ENCODE data around the gene EYA4. TPM values are rescaled to one million over a fixed set of nuclear protein-coding genes. Genes with fewer than 3 reads are reported as not detected.

EYA4 gene
- total RNA-seq, 1 donor from 2014 or later, result 5.3 TPM

DNA sequence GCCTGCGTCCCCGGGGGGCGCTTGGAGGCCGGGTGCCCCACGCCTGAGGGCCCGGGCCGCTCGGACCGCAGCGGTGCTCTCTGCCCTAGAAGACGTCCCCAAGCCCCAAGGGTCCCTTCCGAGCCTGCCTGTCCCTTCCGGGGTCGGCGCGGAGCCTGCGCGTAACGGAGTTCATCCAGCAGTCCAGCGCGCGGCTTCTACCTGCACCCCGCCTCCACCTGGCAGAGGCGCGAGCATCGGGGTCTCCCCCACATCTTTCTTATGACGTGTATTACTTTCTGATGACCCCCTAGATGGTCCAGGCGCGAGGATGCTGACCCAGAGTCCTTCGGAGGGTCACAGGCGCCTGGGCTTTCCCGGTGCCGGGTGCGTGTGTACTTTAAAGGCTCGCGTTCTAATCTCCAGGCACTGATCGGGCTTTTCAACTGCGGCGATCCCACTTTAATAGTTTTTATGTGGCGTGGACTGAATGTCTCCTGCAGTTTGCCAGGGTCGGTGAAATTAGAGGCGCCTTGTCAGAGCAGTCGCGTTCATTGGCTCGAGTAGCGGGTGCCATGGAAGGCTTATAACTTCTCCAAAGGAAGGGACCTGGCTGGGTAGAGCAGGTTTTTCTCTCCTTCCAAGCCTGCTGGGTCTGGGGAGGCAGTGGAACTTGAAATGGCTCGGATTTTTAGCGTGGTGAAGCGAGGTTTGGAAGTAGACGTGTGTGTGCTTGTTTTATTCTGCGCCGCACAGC is 912 bp downstream of the EYA4 start:
- intact Hi-C loops (cut with DNase I), result no loop called here
- DNase-seq (ENCODE audit: low spot score) (peak; percentile 60), ATAC-seq (peak; percentile 56)

DNA sequence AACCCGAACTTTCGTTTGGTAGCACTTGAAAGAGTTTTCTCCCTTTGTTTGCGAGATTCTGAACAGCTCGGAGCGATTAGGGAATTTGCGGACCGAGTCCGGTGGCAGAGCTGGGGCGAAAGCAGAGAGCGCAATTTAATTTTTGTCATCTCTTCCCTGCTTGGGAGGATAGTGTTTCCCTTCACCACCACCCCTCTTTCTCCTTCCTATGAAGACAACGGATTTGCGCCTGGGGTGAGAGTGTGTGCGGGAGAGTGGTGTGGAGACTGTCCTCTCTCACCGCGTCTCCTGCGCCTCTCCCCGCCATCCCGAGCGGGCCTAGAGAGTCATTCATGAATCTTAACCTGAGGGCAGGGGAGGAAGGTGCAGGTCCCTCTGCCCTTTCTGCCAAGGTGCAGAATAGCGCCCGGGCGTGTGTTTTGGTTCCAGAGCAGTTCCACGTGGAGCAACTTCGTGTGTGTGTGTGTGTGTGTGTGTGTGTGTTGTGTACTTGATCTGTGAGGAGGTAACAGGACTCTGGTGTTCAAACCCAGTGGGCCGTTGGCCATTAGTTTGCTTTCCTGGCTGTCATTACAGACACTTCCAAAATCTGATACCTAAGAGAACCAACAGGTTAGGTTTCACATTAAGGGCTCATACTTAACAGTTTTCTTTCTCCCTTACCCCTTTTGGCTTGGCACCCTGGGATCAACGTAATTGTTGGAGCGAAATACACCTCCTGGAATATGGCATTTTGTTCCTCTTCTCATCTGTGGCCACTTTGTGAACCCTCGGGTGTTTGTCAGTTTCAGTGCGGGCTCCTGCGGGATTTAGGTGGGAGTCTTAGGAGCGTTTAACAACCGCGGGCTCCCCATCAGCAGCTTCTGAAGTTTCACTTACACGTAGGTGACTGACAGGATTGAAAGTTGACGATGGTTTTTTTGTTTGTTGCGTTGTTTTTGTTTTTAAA is 1.8 kb downstream of the EYA4 start:
- DNase-seq (ENCODE audit: low spot score), result no peak
- intact Hi-C loops (cut with DNase I), result no loop called here
- ATAC-seq, result peak; percentile 57

DNA sequence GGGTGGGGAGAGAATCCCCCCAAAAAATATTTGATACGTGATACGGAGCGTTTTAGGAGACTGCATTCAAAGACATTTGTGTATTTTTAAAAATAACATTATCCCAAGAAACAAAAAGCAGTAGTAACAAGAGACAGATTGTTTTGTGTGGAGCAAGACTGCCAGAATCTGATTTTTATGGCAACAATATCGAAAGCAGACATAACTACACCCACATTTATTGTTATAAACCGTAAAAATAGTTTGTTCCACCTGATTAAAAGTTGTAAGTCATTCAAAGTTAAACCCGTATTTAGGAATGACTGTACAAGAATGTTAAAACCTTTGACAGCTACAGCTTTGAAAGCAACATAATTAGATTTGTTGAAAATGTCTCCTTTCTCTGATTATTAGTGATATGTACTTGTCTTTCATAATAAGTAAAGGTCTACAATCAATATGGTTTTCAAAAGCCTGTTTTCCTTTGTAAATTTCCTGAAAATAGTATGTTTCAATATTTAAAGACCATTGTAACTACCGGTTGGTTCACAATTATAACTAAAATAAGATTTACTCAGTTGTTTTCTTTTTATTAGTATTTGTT is 2.7 kb downstream of the EYA4 start:
- ATAC-seq (no peak), DNase-seq (ENCODE audit: low spot score) (no peak)
- intact Hi-C loops (cut with DNase I), result no loop called here

DNA sequence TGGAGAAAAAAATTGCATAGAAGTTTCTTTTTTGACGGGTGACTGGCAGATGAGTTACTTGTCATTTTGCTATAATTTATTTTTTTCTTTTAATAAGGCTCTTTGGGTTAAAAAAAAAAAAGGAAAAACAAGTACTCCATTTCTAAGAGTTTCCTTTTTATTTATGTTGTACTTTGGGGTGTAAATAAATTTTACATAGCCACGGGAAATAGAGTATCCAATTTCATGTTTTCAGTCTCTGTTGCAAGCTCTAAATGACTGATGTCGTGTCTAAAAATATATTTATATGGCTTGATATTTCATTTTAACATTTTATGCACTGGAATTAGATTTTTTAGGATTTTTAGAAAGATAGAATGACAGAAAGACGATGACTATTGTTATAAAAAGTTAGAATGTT is 3.4 kb downstream of the EYA4 start:
- DNase-seq (ENCODE audit: low spot score) (no peak), ATAC-seq (no peak)
- intact Hi-C loops (cut with DNase I), result no loop called here

DNA sequence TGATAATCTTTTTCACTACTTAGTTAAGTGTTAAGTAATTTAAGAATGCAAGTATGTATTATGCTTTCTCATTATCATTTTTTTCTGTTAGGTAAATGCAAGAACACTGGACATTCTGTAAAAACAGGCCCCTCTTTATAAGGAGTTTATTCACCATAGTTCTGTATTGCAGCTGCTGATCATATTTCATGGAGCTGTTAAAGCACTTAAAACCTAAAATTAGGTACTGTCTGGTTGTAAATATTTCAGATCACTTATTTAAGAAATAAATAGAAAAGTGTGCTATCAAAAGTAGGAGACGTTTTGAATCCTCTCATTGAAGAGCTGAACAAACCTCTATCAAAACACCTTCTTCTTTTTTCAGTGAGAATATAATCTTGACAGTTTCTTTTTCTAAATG is 3.9 kb downstream of the EYA4 start:
- no peak for DNase-seq (ENCODE audit: low spot score)
- intact Hi-C loops (cut with DNase I), result no loop called here
- no peak for ATAC-seq

DNA sequence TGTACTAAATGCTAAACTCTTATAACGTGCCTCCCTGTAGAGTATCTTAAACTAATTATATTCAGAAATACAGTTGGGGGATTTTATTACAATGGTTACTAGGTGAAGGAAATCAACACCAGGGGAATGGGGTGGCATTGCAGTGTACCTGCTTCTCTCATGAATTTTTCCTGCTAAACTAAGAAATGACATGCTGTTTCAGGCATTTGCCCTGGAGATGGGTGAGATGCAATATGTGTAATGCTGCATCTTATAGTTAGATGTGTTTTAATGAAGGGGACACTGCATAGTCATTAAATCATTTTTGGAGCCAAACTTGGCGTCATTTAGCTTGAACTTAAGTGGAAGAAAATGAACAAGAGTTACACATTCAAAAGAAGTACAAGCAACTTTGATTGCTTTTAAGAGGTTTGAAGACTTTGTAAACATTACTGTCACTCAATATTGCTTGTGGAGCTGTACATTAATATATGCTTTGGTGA is 4.3 kb downstream of the EYA4 start:
- intact Hi-C loops (cut with DNase I), result no loop called here
- DNase-seq (ENCODE audit: low spot score) (no peak), ATAC-seq (no peak)

DNA sequence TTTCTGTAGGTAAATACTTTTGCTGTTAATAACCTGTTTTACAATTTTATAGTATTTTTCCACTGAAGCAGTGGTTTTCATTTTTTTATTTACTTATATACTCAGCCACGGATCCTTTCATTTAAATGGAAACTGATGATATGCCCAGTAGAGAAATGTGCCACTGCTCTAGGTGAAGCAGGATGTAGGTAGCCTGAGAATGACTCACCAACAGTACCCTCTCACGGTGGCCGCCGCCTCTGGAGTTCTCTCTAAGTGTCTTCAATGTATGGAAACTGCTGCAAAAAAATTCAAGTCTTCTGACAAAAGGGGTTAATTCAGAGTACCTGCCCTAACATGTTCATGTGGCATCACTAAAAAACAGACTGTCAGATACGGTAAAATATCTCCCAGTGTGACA is 6.4 kb downstream of the EYA4 start:
- ATAC-seq, result no peak
- intact Hi-C loops (cut with DNase I), result no loop called here
- DNase-seq (ENCODE audit: low spot score), result no peak

GRCh38 chr6:133248241-133249001 is 7.3 kb downstream of the EYA4 start:
- intact Hi-C loops (cut with DNase I), result no loop called here
- DNase-seq (ENCODE audit: low spot score), result no peak
- no peak for ATAC-seq

DNA sequence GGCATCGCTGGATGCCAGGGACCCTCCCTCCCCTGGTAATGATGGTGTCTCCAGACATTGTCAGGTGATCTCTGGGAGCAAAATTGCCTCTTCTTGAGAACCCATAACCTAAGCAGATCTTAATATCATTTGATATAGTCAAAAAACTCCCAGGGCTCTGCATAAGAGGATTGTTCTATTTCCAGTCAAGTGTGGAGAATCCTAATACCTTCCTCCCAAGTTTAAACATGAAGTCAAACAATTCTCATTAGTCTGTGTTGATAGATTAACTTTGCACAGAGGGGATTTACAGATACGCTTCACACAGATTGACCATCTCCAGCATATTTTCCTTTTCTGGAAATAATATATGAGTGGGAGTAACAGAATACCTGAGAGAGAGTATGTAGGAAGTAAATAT is 10.5 kb downstream of the EYA4 start:
- DNase-seq (ENCODE audit: low spot score) (no peak), ATAC-seq (no peak)
- intact Hi-C loops (cut with DNase I), result no loop called here

DNA sequence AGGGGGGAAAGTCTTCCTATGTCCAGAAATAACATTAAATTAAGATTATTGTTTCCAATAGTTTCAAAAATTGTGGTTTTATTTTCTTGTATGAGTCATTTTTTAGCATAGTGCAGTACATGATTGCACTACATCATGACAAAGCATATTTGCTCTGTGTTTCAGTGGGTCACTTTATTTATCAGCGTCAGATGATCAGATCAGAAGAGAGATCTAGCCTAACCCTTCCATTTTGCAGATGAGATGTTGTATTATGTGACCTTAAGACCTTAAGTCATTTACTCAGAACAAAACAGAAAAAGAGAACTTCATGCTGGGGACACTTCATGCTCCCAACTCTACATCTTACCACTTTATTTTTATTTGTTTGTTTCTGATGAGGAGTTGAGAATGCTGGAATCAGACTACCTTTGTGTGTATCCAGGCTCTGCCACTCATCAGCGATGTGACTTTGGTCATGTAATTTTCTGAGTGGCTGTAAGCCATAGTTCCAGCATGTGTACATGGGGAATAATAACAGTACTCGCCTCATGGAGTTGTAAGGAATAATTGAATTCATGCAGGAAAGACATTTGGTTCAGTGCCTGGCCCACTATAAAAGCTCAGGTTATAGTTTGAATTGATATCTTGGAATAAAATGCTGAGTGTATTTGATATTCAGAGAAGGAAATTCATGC is 13.5 kb downstream of the EYA4 start:
- ATAC-seq (peak; percentile 74), DNase-seq (ENCODE audit: low spot score) (no peak)
- intact Hi-C loops (cut with DNase I), result no loop called here

DNA sequence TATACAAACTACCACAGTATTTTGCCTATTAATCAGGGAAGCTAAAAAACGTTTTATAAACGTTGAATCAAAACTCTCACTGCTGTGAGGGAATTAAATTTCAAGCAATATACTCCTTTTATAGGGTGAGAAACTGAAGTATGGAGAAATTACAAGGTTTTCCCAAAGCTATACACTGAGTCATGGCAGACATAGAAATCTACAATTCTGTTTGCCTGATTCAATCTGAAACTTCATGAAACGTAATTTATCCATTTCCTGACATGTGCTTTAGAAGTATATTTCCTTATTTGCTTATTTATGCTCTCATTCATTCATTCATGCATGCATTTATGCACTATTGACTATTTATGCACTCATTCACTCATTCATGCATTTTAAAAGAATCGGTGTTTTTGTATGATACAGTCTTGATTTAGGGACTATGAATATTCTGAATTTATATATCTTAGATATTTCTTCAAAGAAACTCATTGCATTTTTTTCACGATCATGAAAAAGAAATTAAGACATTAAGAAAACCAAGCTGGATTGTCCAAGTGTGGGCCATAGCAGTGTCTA is 16.5 kb downstream of the EYA4 start:
- ATAC-seq (no peak), DNase-seq (ENCODE audit: low spot score) (no peak)
- intact Hi-C loops (cut with DNase I), result no loop called here

DNA sequence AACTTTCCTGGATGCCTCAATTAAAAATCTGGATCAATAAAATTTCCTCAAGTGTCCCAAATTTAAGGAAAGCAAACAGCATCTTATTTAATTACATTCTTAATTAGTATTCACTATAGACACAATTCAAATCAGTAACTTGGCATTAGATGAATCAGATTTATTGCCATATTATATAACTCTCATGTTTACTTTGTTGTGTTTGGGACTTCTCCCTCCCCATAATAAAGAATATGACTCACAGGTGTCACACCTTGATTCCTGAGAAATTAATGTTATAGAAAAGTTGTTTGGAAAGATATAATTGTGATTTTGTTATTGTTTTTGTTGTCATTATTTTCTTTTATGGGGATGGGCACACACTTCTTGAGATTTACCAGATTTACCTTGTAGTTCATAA is 18.4 kb downstream of the EYA4 start:
- intact Hi-C loops (cut with DNase I), result no loop called here
- ATAC-seq (no peak), DNase-seq (ENCODE audit: low spot score) (no peak)

DNA sequence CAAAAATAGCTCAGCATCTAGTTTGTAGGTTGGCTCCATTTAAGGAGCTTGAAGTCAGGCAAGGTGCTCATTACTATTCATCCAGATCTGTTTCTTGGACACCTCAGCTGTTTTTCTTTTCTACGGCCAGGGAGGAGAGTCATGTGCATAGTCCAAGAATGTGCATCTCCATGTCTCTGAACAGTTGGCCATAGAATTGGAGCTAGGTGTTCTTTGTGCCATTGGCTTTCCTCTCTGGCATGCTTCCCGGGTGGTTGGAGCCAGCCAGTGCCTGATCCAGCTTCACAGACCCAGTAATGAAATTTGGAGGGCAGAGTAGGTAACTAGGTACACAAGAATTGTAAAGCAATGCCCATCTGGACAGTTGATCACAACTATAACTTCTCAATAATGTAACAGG is 21.6 kb downstream of the EYA4 start:
- ATAC-seq, result no peak
- intact Hi-C loops (cut with DNase I), result no loop called here

GRCh38 chr6:133265066-133265465 is 23.9 kb downstream of the EYA4 start:
- DNase-seq (ENCODE audit: low spot score), result no peak
- intact Hi-C loops (cut with DNase I), result no loop called here
- no peak for ATAC-seq

More for the DNA sequence above, 21.6 kb downstream of the EYA4 start:
- DNase-seq (ENCODE audit: low spot score), result no peak

GRCh38 chr6:133266186-133266585 is 25.0 kb downstream of the EYA4 start:
- no peak for ATAC-seq
- intact Hi-C loops (cut with DNase I), result no loop called here
- DNase-seq (ENCODE audit: low spot score), result no peak

DNA sequence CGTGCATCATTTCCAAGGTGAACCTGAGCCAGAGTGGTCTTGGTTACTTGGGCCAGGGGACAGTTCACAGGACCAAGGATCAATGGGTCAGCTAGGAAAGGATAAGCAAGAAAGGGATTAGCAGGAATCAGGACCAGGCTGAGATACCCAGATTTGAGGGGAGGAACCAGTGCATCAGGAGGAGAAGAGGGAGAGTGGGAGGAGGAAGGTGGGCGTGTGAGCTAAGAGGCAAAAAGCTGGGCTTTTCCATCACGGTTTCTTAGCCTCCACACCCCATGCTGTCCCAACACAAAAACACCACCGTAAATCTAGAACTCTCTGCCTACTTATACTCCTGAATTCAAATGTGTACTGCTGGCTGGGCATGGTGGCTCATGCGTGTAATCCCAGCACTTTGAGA is 27.5 kb downstream of the EYA4 start:
- no peak for ATAC-seq
- intact Hi-C loops (cut with DNase I), result no loop called here

GRCh38 chr6:133274813-133275212 is 33.7 kb downstream of the EYA4 start:
- intact Hi-C loops (cut with DNase I), result no loop called here
- DNase-seq (ENCODE audit: low spot score), result no peak
- ATAC-seq, result no peak

More for the DNA sequence above, 27.5 kb downstream of the EYA4 start:
- DNase-seq (ENCODE audit: low spot score), result no peak

GRCh38 chr6:133275213-133275612 is 34.1 kb downstream of the EYA4 start:
- intact Hi-C loops (cut with DNase I), result no loop called here
- DNase-seq (ENCODE audit: low spot score), result no peak
- ATAC-seq, result no peak

All from sciatic nerve (tissue), 2 donors.